Endothelial cell (in vitro differentiated cells): Measurements from ENCODE around the gene KIF26A. TPM values are rescaled to one million over a fixed set of nuclear protein-coding genes. Genes with fewer than 3 reads are reported as not detected.

Experiments used
- DNase-seq: peaks from one replicate; pipeline ENCODE4 v3.0.0; 2021; ENCODE audit warnings: low spot score
- H3K27ac Mint-ChIP-seq: one replicate; pipeline ENCODE4 v1.8.0; 2021; ENCODE audit warnings: mixed read lengths, inconsistent platforms; ENCODE audit not compliant: unreplicated experiment
- H3K27me3 Mint-ChIP-seq: one replicate; pipeline ENCODE4 v1.8.0; 2021; ENCODE audit warnings: mild to moderate bottlenecking, moderate library complexity, mixed read lengths, inconsistent platforms; ENCODE audit not compliant: unreplicated experiment
- H3K36me3 Mint-ChIP-seq: one replicate; pipeline ENCODE4 v1.8.0; 2021; ENCODE audit warnings: mild to moderate bottlenecking, low read depth, mixed read lengths, inconsistent platforms; ENCODE audit not compliant: unreplicated experiment
- H3K4me1 Mint-ChIP-seq: one replicate; pipeline ENCODE4 v1.8.0; 2021; ENCODE audit warnings: mild to moderate bottlenecking, mixed read lengths, inconsistent platforms; ENCODE audit not compliant: unreplicated experiment
- H3K4me3 Mint-ChIP-seq: one replicate; pipeline ENCODE4 v1.8.0; 2021; ENCODE audit warnings: mild to moderate bottlenecking, mixed read lengths, inconsistent platforms; ENCODE audit not compliant: unreplicated experiment
- H3K9me3 Mint-ChIP-seq: one replicate; pipeline ENCODE4 v1.8.0; 2021; ENCODE audit warnings: mixed read lengths, inconsistent platforms; ENCODE audit not compliant: unreplicated experiment
- total RNA-seq: library from RNA; stranded (reverse); fragmentation: NEBNext Ultra II Directional; extraction: Animal tissue kit (Norgen Biotek cat#: 25700); gene quantifications from one replicate; pipeline ENCODE4 v1.2.1, GENCODE V29; 2021; ENCODE audit not compliant: unreplicated experiment
- TF ChIP-seq, protein P1 (sequence below): fragments of 200-600 bp; sonication (generic); IDR thresholded peaks from one replicate; pipeline ENCODE4 v1.5.0; 2021; ENCODE audit warnings: antibody characterized with exemption; ENCODE audit not compliant: unreplicated experiment

KIF26A gene
- total RNA-seq, 1 donor from 2014 or later, result 96.9 TPM

DNA sequence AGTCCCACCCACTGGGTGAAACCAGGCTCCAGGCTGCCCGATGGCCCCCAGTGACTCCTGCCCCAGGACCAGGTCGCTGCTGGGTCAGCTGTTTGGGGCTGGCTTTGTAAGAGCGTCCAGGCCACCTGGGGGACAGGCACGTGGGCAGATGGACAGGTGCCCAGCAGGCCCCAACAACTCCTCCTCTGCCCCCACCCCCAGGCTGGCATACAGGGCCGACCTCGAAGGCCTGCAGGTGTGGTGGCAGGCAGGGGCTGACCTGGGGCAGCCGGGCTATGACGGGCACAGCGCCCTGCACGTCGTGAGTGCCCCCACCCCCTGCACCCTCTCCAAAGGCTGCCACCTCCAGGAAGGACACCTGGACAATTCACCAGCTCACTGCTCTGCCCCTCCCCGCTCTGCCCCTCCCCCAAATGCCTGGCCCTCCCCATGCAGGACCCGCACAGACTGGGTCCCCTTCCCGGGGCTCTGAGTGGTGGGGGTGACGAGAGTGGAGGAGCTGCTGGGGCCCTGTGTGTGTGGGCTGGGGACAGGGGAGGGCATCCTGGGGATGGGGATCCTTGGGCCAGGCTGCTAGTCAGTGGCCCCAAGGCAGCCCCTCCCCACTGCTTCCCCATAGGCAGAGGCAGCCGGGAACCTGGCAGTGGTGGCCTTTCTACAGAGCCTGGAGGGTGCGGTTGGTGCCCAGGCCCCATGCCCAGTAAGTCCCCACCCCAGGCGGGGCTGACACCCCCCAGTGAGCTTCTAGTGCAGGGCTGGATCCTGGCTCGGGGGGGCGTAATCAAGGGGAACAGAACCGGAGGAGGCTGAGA, 26.9 kb upstream of the KIF26A start:
- Mint-ChIP-seq H3K4me3 (peak overlapping the region; percentile 56), H3K27me3 (peaks cover 19% of the 10 kb centered on the region), H3K36me3 (no peaks in the 10 kb centered on the region), H3K27ac (no peak overlapping the region), H3K9me3 (no peaks in the 10 kb centered on the region), H3K4me1 (no peaks in the 10 kb centered on the region)
- TF ChIP-seq, protein P1, sequence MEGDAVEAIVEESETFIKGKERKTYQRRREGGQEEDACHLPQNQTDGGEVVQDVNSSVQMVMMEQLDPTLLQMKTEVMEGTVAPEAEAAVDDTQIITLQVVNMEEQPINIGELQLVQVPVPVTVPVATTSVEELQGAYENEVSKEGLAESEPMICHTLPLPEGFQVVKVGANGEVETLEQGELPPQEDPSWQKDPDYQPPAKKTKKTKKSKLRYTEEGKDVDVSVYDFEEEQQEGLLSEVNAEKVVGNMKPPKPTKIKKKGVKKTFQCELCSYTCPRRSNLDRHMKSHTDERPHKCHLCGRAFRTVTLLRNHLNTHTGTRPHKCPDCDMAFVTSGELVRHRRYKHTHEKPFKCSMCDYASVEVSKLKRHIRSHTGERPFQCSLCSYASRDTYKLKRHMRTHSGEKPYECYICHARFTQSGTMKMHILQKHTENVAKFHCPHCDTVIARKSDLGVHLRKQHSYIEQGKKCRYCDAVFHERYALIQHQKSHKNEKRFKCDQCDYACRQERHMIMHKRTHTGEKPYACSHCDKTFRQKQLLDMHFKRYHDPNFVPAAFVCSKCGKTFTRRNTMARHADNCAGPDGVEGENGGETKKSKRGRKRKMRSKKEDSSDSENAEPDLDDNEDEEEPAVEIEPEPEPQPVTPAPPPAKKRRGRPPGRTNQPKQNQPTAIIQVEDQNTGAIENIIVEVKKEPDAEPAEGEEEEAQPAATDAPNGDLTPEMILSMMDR, result no peak
- DNase-seq, result no peak

DNA sequence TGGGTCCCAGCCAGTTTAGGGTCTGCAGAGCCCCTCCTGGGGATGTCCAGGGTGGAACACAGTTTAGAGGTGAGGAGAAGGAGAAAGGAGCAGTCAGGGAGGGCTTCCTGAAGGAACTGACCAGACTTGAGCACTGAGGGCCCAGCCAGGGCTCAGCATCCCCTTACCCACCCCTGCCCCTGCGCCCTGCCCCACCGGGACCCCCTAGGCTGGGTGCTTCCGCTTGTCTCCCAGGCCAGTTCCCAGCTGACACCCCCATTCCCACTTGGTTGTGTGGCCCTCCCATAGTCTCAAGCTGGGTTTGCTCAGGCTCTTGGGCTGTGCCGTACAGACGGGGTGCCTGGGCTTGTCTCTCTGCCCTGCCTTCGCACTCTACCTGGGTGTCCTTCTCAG, 26.3 kb upstream of the KIF26A start:
- Mint-ChIP-seq H3K9me3 (no peaks in the 10 kb centered on the region), H3K36me3 (no peaks in the 10 kb centered on the region), H3K27ac (no peak overlapping the region), H3K4me1 (no peaks in the 10 kb centered on the region), H3K4me3 (no peak overlapping the region), H3K27me3 (peaks cover 19% of the 10 kb centered on the region)
- DNase-seq, result no peak
- TF ChIP-seq, protein P1, result no peak

DNA sequence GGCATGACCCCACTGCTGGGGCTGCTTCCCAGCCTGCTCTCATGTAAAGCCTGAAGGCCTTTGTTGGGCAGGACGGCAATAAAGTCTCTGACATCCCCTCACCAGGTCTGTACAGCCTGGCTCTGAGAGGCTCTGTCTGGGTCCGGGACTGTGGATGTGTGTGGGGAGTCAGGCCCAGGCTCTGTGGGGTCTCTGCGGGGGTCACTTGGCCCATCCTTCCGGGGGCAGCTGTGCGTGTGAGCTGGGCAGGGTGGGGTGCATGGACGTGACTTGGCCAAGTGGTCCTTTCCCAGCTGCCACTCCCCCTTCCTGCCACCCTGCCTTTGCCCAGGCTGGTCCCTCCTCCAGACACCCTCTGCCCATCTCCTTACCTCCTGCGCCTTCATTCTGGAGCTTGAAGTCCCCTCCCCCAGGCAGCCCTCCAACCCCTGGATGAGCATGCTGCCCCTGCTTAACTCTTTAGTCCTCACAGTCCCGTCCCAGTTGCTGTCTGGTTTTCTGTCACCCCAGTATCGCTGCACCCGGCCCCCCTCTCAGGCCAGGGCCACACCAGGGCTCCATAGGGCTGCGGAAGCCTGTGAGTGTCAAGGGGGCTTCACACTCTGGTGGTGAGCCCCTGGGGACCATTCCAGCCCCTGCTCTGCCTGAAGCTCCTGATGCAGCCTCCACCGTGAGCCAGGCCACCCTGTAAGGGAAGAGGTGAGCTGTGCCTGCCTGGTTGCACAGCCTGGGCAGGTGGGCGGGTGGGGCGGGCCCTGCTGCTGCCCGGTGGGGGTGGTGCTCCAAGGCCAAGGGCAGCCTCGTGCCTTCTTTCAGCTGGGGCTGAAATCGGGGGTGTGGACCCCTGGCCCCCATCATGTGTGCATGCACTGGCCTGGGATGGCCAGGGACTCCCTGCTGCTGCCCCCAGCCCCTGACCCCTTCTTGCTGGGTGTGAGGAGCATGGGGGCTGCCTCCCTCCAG, 25.5 kb upstream of the KIF26A start:
- no peak overlapping the region for H3K4me3 Mint-ChIP-seq
- no peak overlapping the region for H3K27ac Mint-ChIP-seq
- no peaks in the 10 kb centered on the region for H3K4me1 Mint-ChIP-seq
- H3K27me3 Mint-ChIP-seq, result peaks cover 19% of the 10 kb centered on the region
- no peaks in the 10 kb centered on the region for H3K9me3 Mint-ChIP-seq
- TF ChIP-seq, protein P1, result no peak
- no peak for DNase-seq
- H3K36me3 Mint-ChIP-seq, result no peaks in the 10 kb centered on the region

DNA sequence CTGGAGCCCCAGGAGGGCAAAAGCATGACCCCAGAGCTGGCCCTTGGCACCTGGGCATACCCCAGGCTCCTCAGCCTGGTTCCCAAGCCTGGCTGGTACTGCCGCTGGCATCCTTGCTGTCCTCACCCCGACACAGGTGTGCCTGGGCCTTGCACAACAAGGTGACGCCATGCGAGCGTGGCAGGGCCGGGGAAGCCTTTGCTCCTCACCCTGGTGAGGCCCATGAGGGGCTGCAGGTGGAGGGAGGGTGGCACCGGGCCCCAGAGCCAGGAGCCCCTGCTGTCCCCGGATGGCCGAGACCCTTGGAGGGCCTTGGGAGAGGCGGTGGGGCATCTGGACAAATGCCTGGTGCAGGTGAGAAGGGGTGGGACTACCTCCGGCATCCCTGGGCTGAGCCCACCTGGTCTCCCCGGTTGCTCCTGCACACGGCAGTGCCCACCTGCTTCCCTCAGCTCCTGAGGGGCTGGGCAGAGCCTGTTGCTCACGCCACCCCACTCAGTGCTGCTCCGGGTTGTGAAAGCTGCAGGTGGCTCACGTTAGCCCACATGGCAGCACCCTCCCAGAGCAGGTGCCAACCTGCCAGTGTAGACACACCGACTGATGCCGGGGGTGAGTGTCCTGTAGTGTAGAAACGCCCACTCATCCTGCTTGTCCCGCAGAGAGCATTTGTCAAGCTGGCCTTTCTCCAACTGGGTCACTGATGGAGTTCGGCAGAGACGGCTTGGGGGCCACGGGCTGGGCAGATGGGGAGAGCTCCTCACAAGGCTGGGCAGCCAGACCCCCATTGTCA, 24.6 kb upstream of the KIF26A start:
- H3K27ac Mint-ChIP-seq, result no peak overlapping the region
- no peak overlapping the region for H3K4me3 Mint-ChIP-seq
- H3K36me3 Mint-ChIP-seq, result no peaks in the 10 kb centered on the region
- no peaks in the 10 kb centered on the region for H3K4me1 Mint-ChIP-seq
- H3K9me3 Mint-ChIP-seq, result no peaks in the 10 kb centered on the region
- TF ChIP-seq, protein P1, result no peak
- H3K27me3 Mint-ChIP-seq, result peaks cover 24% of the 10 kb centered on the region
- no peak for DNase-seq
